Measurements from ENCODE around the gene OSER1. TPM values are rescaled to one million over a fixed set of nuclear protein-coding genes. Genes with fewer than 3 reads are reported as not detected.

Gene OSER1
- total RNA-seq, 1 experiment from 2014 or later: 35.7 TPM

DNA sequence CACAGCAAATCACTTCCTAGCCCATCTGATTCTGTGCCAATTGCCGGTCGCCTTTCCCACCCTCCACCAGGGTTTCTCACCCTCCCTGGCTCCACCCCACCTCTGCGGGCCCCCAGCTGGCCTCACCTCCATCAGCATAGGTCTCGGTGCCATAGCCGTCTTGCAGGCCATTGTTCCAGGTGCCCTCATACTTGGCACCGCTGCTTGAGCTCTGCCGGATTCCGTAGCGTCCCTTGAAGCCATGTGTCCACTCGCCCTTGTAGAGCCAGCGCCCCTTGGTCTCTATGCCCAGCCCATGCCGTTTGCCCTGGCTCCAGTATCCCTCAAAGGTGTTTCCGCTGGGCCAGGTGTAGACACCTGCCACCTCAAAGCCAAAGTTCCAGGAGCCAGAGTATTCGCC lies 24.4 kb downstream of the OSER1 start:
- Mint-ChIP-seq H3K36me3 (ENCODE audit: insufficient read depth in 1 of 3, low read depth in 3 of 3) (no peaks in the 10 kb centered on the region), H3K27me3 (ENCODE audit: low read depth) (peaks cover 12% of the 10 kb centered on the region), H3K27ac (no peak overlapping the region), H3K4me1 (peaks cover 14 to 21% of the 10 kb centered on the region in 2 experiments), H3K9me3 (no peaks in the 10 kb centered on the region), H3K4me3 (peak overlapping the region; percentile 19 to 61; a peak in 2 of 5 replicates)
- Histone ChIP-seq H3K4me1 (ENCODE audit: insufficient read depth, low read length) (peaks cover 5% of the 10 kb centered on the region; the same call in 1 of the 2 replicates), H2AFZ (ENCODE audit: low read length) (no peak overlapping the region), H3K79me1 (ENCODE audit: insufficient read depth, low read depth, low read length, poor library complexity, severe bottlenecking) (no peaks in the 10 kb centered on the region), H3K14ac (ENCODE audit: insufficient read depth, low read length) (no peak overlapping the region; the same call in 1 of the 2 replicates), H2BK120ac (ENCODE audit: low read depth, low read length, poor library complexity, severe bottlenecking) (no peak overlapping the region), H3K27ac (ENCODE audit: insufficient read length, low read depth, low read length) (no peak overlapping the region), H3K23ac (ENCODE audit: insufficient read length, low read depth, low read length) (no peak overlapping the region), H2AK5ac (ENCODE audit: insufficient read length, low read length) (no peak overlapping the region), H3K79me2 (ENCODE audit: insufficient read depth, low read length) (no peaks in the 10 kb centered on the region), H2BK20ac (ENCODE audit: low read depth, low read length, poor library complexity, severe bottlenecking) (no peak overlapping the region), H2BK15ac (ENCODE audit: low read depth, low read length) (no peak overlapping the region), H2BK12ac (ENCODE audit: insufficient read length, low read depth, low read length) (no peak overlapping the region), H2BK5ac (ENCODE audit: insufficient read length, low read length) (no peak overlapping the region), H3K9me3 (ENCODE audit: control insufficient read depth, low read depth, low read length) (no peaks in the 10 kb centered on the region), H3K18ac (ENCODE audit: insufficient read length, low read depth, low read length) (no peak overlapping the region), H4K91ac (ENCODE audit: insufficient read length, low read depth, low read length) (no peak overlapping the region), H4K20me1 (ENCODE audit: control insufficient read depth, insufficient read depth, insufficient read length) (no peaks in the 10 kb centered on the region), H3K27me3 (ENCODE audit: insufficient read depth, low read length) (no peaks in the 10 kb centered on the region), H3K23me2 (ENCODE audit: insufficient read length, low read depth, low read length, poor library complexity, severe bottlenecking) (peaks cover 8% of the 10 kb centered on the region), H4K8ac (replicated peaks; ENCODE audit: insufficient read length, low read depth, low read length) (no peak overlapping the region), H3K4me2 (ENCODE audit: insufficient read depth, insufficient read length, low read length) (peak overlapping the region; percentile 35), H3K4ac (ENCODE audit: low read depth, low read length) (no peak overlapping the region), H3K56ac (ENCODE audit: insufficient read length, low read depth, low read length) (no peak overlapping the region), H4K5ac (ENCODE audit: insufficient read length, low read depth, low read length) (no peak overlapping the region), H3K9ac (ENCODE audit: extremely low read depth, insufficient read length, low read length) (no peak overlapping the region), H3T11ph (ENCODE audit: low read length) (no peak overlapping the region)
- no CpG with 5 or more reads among the region's 14 CpGs for WGBS (ENCODE audit: extremely low coverage, insufficient read length, low lambda C conversion rate)
- TF ChIP-seq, protein P1, sequence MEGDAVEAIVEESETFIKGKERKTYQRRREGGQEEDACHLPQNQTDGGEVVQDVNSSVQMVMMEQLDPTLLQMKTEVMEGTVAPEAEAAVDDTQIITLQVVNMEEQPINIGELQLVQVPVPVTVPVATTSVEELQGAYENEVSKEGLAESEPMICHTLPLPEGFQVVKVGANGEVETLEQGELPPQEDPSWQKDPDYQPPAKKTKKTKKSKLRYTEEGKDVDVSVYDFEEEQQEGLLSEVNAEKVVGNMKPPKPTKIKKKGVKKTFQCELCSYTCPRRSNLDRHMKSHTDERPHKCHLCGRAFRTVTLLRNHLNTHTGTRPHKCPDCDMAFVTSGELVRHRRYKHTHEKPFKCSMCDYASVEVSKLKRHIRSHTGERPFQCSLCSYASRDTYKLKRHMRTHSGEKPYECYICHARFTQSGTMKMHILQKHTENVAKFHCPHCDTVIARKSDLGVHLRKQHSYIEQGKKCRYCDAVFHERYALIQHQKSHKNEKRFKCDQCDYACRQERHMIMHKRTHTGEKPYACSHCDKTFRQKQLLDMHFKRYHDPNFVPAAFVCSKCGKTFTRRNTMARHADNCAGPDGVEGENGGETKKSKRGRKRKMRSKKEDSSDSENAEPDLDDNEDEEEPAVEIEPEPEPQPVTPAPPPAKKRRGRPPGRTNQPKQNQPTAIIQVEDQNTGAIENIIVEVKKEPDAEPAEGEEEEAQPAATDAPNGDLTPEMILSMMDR (conservative IDR thresholded peaks at IDR 0.05): no peak
- DNase-seq: no peak
